Ishikawa (cell line): ENCODE results near the gene APOB.

Experiments used
- CEBPB ChIP-seq: IDR thresholded peaks from 2 replicates; pipeline ENCODE4 v1.6.1; 2012
- CREB1 ChIP-seq: IDR thresholded peaks from 2 replicates; pipeline ENCODE4 v1.6.1; 2012; ENCODE audit warnings: low read depth
- EGR1 ChIP-seq: IDR thresholded peaks from 2 replicates; pipeline ENCODE4 v1.6.1; 2012
- EP300 ChIP-seq: IDR thresholded peaks from 2 replicates; pipeline ENCODE4 v1.6.1; 2012; ENCODE audit warnings: borderline replicate concordance
- FOXM1 ChIP-seq: IDR thresholded peaks from 2 replicates; pipeline ENCODE4 v1.6.1; 2012; ENCODE audit warnings: low read depth, borderline replicate concordance
- MAX ChIP-seq: IDR thresholded peaks from 2 replicates; pipeline ENCODE4 v1.6.1; 2012
- NFIC ChIP-seq: IDR thresholded peaks from 2 replicates; pipeline ENCODE4 v1.6.1; 2012
- RAD21 ChIP-seq: IDR thresholded peaks from 2 replicates; pipeline ENCODE4 v1.6.1; 2012; ENCODE audit warnings: low read depth
- TAF1 ChIP-seq: IDR thresholded peaks from 2 replicates; pipeline ENCODE4 v1.6.1; 2012; ENCODE audit warnings: low read depth, mild to moderate bottlenecking
- TCF12 ChIP-seq: IDR thresholded peaks from 2 replicates; pipeline ENCODE4 v1.6.1; 2012; ENCODE audit warnings: low read depth
- TEAD4 ChIP-seq: IDR thresholded peaks from 2 replicates; pipeline ENCODE4 v1.6.1; 2012
- YY1 ChIP-seq: IDR thresholded peaks from 2 replicates; pipeline ENCODE4 v1.6.1; 2012; ENCODE audit warnings: low read depth
- ZBTB7A ChIP-seq: IDR thresholded peaks from 2 replicates; pipeline ENCODE4 v1.6.1; 2012; ENCODE audit warnings: low read depth
- TF ChIP-seq, protein P1 (sequence below): IDR thresholded peaks from 2 replicates; pipeline ENCODE4 v1.6.1; 2012
- TF ChIP-seq, protein P2 (sequence below): IDR thresholded peaks from 2 replicates; pipeline ENCODE4 v1.6.1; 2012; ENCODE audit warnings: low read depth, mild to moderate bottlenecking

The APOB gene

DNA sequence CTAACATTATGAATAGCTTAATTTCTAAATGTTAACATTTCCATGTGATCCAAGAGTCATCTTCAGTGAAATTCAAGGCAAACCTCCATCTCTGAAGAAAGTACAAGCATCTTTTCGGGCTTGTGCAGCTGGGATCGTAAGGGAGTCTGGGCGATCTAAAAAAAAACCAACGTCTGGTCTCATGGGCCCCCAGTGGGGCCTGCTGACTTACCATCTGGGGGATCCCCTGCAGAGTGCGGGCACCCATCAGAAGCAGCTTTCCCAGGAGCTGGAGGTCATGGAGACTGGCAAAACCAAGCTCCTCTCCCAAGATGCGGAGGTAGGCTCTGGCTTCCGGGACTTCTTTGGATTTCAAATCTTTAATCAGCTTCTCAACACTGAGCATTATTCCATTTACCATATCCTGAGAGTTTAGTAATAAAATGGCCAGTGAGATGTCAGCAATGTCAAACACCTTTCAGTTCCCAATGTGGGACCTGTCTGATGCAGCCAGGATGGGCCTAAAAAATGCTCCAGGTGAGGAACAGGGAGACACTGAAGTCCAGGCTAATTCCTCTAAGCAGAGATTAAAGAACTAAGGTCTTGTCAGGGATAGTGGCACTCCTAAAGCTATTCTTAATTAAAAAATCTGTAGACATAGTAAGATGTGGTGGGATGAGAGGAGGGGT is 19.0 kb downstream of the APOB start:
- TF ChIP-seq YY1 (no peak), RAD21 (no peak), MAX (no peak), EGR1 (no peak), CEBPB (no peak), ZBTB7A (no peak), TCF12 (no peak), TAF1 (no peak), FOXM1 (no peak)
- TF ChIP-seq, protein P1, sequence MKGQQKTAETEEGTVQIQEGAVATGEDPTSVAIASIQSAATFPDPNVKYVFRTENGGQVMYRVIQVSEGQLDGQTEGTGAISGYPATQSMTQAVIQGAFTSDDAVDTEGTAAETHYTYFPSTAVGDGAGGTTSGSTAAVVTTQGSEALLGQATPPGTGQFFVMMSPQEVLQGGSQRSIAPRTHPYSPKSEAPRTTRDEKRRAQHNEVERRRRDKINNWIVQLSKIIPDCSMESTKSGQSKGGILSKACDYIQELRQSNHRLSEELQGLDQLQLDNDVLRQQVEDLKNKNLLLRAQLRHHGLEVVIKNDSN: no peak
- TF ChIP-seq, protein P2, sequence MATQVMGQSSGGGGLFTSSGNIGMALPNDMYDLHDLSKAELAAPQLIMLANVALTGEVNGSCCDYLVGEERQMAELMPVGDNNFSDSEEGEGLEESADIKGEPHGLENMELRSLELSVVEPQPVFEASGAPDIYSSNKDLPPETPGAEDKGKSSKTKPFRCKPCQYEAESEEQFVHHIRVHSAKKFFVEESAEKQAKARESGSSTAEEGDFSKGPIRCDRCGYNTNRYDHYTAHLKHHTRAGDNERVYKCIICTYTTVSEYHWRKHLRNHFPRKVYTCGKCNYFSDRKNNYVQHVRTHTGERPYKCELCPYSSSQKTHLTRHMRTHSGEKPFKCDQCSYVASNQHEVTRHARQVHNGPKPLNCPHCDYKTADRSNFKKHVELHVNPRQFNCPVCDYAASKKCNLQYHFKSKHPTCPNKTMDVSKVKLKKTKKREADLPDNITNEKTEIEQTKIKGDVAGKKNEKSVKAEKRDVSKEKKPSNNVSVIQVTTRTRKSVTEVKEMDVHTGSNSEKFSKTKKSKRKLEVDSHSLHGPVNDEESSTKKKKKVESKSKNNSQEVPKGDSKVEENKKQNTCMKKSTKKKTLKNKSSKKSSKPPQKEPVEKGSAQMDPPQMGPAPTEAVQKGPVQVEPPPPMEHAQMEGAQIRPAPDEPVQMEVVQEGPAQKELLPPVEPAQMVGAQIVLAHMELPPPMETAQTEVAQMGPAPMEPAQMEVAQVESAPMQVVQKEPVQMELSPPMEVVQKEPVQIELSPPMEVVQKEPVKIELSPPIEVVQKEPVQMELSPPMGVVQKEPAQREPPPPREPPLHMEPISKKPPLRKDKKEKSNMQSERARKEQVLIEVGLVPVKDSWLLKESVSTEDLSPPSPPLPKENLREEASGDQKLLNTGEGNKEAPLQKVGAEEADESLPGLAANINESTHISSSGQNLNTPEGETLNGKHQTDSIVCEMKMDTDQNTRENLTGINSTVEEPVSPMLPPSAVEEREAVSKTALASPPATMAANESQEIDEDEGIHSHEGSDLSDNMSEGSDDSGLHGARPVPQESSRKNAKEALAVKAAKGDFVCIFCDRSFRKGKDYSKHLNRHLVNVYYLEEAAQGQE: no peak

DNA sequence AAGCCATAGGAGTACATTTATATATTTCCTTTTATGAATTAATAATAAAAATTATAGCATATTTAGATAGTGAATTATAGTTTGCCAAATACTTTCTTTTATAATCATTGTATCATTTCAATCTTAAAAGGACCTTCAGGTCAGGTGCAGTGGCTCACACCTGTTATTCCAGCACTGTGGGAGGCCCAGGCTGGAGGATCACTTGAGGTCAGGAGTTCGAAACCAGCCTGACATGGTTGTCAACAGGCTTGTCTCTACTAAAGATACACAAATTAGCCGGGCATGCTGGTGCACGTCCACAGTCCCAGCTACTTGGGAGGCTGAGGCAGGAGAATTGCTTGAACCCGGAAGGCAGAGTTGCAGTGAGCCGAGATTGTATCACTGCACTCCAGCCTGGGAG is 19.7 kb downstream of the APOB start:
- TF ChIP-seq NFIC (no peak), CREB1 (no peak), RAD21 (no peak), TEAD4 (no peak), FOXM1 (no peak), TCF12 (no peak), MAX (no peak), EP300 (no peak), TAF1 (no peak), EGR1 (no peak), ZBTB7A (no peak), YY1 (no peak), CEBPB (no peak)
- TF ChIP-seq, protein P1: no peak
- TF ChIP-seq, protein P2: no peak

- TF ChIP-seq EP300 (no peak), TAF1 (no peak), MAX (no peak)
- TF ChIP-seq, protein P2: no peak
Observed at GRCh38 chr2:21023419-21024181, 20.3 kb downstream of the APOB start.

DNA sequence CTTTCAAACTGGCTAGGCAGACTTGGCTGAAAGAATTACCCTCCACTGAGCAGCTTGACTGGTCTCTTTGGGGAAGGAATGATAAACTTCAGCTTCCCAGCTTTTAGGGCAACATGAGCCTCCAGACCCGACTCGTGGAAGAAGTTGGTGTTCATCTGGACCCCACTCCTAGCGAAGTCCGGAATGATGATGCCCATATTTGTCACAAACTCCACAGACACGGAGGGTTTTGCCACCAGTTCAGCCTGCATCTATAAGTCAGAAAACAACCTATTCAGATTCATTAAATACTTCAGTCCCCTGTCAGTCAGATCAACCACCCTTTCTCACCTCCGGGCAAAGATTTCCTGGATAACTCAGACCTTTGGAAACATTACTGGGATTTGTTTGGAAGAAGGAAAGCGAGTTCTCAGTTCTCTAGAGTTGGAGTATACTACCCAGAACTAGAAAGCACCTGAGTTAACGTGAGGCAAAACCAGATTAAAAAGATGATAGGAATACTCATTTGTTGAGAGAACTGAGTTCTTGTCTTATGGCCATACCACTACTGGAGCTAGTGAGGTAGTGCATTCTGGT is 21.0 kb downstream of the APOB start:
- no peak for TF ChIP-seq EGR1
- no peak for TF ChIP-seq RAD21
- no peak for TF ChIP-seq ZBTB7A
- TF ChIP-seq, protein P1: no peak
- no peak for TF ChIP-seq TCF12
- TF ChIP-seq YY1: no peak
- TF ChIP-seq EP300: no peak
- TF ChIP-seq CEBPB: no peak
- no peak for TF ChIP-seq MAX
- TF ChIP-seq FOXM1: no peak
- no peak for TF ChIP-seq CREB1
- no peak for TF ChIP-seq NFIC
- TF ChIP-seq TEAD4: no peak
- TF ChIP-seq TAF1: no peak
- TF ChIP-seq, protein P2: no peak
